NCI-H1105 (cell line): ENCODE results near the gene NTRK3.
"Not testable (repeated sequence)": the region's sequence is repeated elsewhere in the genome, so short reads cannot be mapped to it uniquely, and the experiment has no call there.

Source experiments
- DNase-seq: peaks from one replicate; lab custom pipeline; 2025; lab: John Stamatoyannopoulos, UW

Gene NTRK3

GRCh38 chr15:88073391-88073691, 183.2 kb downstream of the NTRK3 start:
- DNase-seq, result no peak

- DNase-seq, result no peak
These were observed 183.7 kb downstream of the NTRK3 start for GRCh38 chr15:88072598-88073390.

- DNase-seq, result not testable (repeated sequence)
These were observed 184.4 kb downstream of the NTRK3 start for GRCh38 chr15:88072133-88072532.

- no peak for DNase-seq
These were observed 185.4 kb downstream of the NTRK3 start for GRCh38 chr15:88071141-88071540.

GRCh38 chr15:88069561-88069960, 187.0 kb downstream of the NTRK3 start:
- no peak for DNase-seq

- no peak for DNase-seq
These were observed 189.2 kb downstream of the NTRK3 start for GRCh38 chr15:88067331-88067685.

GRCh38 chr15:88066636-88067330, 189.8 kb downstream of the NTRK3 start:
- no peak for DNase-seq

GRCh38 chr15:88061452-88061851, 195.1 kb downstream of the NTRK3 start:
- DNase-seq, result no peak

- no peak for DNase-seq
These were observed 196.2 kb downstream of the NTRK3 start for GRCh38 chr15:88060383-88060782.

- no peak for DNase-seq
These were observed 198.7 kb downstream of the NTRK3 start for GRCh38 chr15:88057836-88058235.

- DNase-seq, result no peak
These were observed 207.0 kb downstream of the NTRK3 start for GRCh38 chr15:88049506-88049905.

GRCh38 chr15:88048755-88049154, 207.8 kb downstream of the NTRK3 start:
- DNase-seq, result no peak

GRCh38 chr15:88048237-88048636, 208.3 kb downstream of the NTRK3 start:
- DNase-seq, result no peak

GRCh38 chr15:88046576-88047129, 209.9 kb downstream of the NTRK3 start:
- DNase-seq, result no peak

- no peak for DNase-seq
These were observed 213.1 kb downstream of the NTRK3 start for GRCh38 chr15:88043396-88043795.

GRCh38 chr15:88042047-88042446, 214.5 kb downstream of the NTRK3 start:
- peak; percentile 5 for DNase-seq

- no peak for DNase-seq
These were observed 216.0 kb downstream of the NTRK3 start for GRCh38 chr15:88040516-88040915.

GRCh38 chr15:88038261-88038660, 218.3 kb downstream of the NTRK3 start:
- DNase-seq, result no peak

GRCh38 chr15:88036154-88036839, 220.2 kb downstream of the NTRK3 start:
- no peak for DNase-seq

GRCh38 chr15:88035381-88035780, 221.2 kb downstream of the NTRK3 start:
- no peak for DNase-seq

GRCh38 chr15:88033421-88033820, 223.1 kb downstream of the NTRK3 start:
- DNase-seq, result not testable (repeated sequence)

GRCh38 chr15:88032787-88033186, 223.8 kb downstream of the NTRK3 start:
- no peak for DNase-seq

- no peak for DNase-seq
These were observed 225.1 kb downstream of the NTRK3 start for GRCh38 chr15:88031461-88031860.
